Spleen (tissue), 11 donors: Measurements from ENCODE around the gene SLC8A2. TPM values are rescaled to one million over a fixed set of nuclear protein-coding genes. Genes with fewer than 3 reads are reported as not detected.
A peak's percentile ranks its signal among the peaks of the same experiment; 100 is the strongest.

Source experiments
- DNase-seq: peaks from one replicate; pipeline ENCODE4 v3.0.0-alpha.2; 2020
- H3K27ac ChIP-seq, 8 donors: fragments of 200-600 bp; sonication (generic) in 7 of 8; 1 replicate in 4 of 8; 2 replicates in 4 of 8; pipeline versions ENCODE4 v1.5.0 to v1.8.0; 2016 to 2021; ENCODE audit warnings: inconsistent platforms in 4 of 8, mild to moderate bottlenecking in 4 of 8, moderate library complexity in 1 of 8
- H3K27me3 ChIP-seq, 7 donors: fragments of 200-600 bp; sonication (generic) in 6 of 7; replicated peaks in 1 of 7; 1 replicate in 4 of 7; 2 replicates in 3 of 7; pipeline versions ENCODE4 v1.5.0 to v1.8.0; 2016 to 2021; ENCODE audit warnings: inconsistent platforms in 3 of 7, mild to moderate bottlenecking in 1 of 7
- H3K36me3 ChIP-seq, 6 donors: fragments of 200-600 bp; sonication (generic) in 5 of 6; 1 replicate in 4 of 6; 2 replicates in 2 of 6; pipeline versions ENCODE4 v1.5.0 to v1.8.0; 2016 to 2021; ENCODE audit warnings: inconsistent platforms in 2 of 6
- H3K4me1 ChIP-seq, 6 donors: fragments of 200-600 bp; sonication (generic) in 5 of 6; 1 replicate in 3 of 6; 2 replicates in 3 of 6; pipeline versions ENCODE4 v1.5.0 to v1.8.0; 2016 to 2021; ENCODE audit warnings: inconsistent platforms in 3 of 6
- H3K4me3 ChIP-seq, 8 donors: fragments of 200-600 bp; sonication (generic) in 7 of 8; 1 replicate in 4 of 8; 2 replicates in 4 of 8; pipeline versions ENCODE4 v1.5.0 to v1.8.0; 2016 to 2021; ENCODE audit warnings: inconsistent platforms in 4 of 8, mild to moderate bottlenecking in 4 of 8, moderate library complexity in 2 of 8
- H3K9me3 ChIP-seq, 8 donors: fragments of 200-600 bp; sonication (generic) in 7 of 8; 1 replicate in 4 of 8; 2 replicates in 4 of 8; pipeline versions ENCODE4 v1.5.0 to v1.8.0; 2016 to 2021; ENCODE audit warnings: inconsistent platforms in 4 of 8
- POLR2A ChIP-seq, 3 donors: fragments of 450-650 bp; IDR thresholded peaks; one replicate each; pipeline ENCODE4 v1.5.1; 2017; ENCODE audit warnings: antibody characterized with exemption in 3 of 3, mild to moderate bottlenecking in 1 of 3
- POLR2AphosphoS5 ChIP-seq, 3 donors: sonication (generic); formaldehyde crosslinking; IDR thresholded peaks; one replicate each; pipeline ENCODE4 v1.5.1; 2017; ENCODE audit warnings: antibody characterized with exemption in 3 of 3
- WGBS, 5 donors: extraction: QIAGEN DNeasy Blood & Tissue Kit in 3 of 5; methylation state at CpG; one replicate each; pipeline versions ENCODE4 v1.1.5 to v1.1.7; 2013 to 2018; 5-methylcytosine and 5-hydroxymethylcytosine counted together
- intact Hi-C: fragments of 100-400 bp; cut with DNase I; formaldehyde crosslinking; loops from one replicate; pipeline ENCODE4 v1.15.0; 2023; ENCODE audit warnings: low total_unique reads
- polyA plus RNA-seq, 3 donors: library from polyadenylated mRNA; stranded (reverse); fragments of 200-250 nt; gene quantifications; one replicate each; pipeline ENCODE4 v1.2.1, GENCODE V29; 2013
- total RNA-seq, 7 donors: library from RNA; depleted of rRNA in 3 of 7; stranded (reverse); fragments of >200 nt in 3 of 7; fragmentation: NEBNext Ultra II Directional in 4 of 7; extraction: Animal tissue kit (Norgen Biotek cat#: 25700) in 4 of 7; gene quantifications; one replicate each; pipeline versions ENCODE4 v1.1.0 to v1.2.1, GENCODE V29; 2016 to 2021
- TF ChIP-seq, protein P1 (sequence below), 11 experiments: fragments of 200-600 bp in 7 of 11; fragments of 450-650 bp in 4 of 11; sonication (generic) in 4 of 11; IDR thresholded peaks in 8 of 11; conservative IDR thresholded peaks in 3 of 11; 1 replicate in 7 of 11; 2 replicates in 4 of 11; pipeline versions ENCODE4 v1.4.0 to v1.8.0; 2016 to 2021; ENCODE audit warnings: antibody characterized with exemption in 11 of 11, inconsistent platforms in 4 of 11, mild to moderate bottlenecking in 1 of 11
- donor health status: healthy with polysubstance abuse.
- donor health status: DM: no; HTN: no; CAD: no; lungs with moderate emphysema.
- donor health status: DM: no; HTN: no; CAD: no.
- donor health status: Bipolar disorder and iron deficiency.
- donor health status: healthy.
- donor health status: DM: no; HTN: no; CAD: no.
- donor health status: DM: yes; HTN: yes; CAD: no.

The SLC8A2 gene
- total and polyA plus RNA-seq, 10 donors, result 0.02 to 0.19 TPM; not detected in 8

DNA sequence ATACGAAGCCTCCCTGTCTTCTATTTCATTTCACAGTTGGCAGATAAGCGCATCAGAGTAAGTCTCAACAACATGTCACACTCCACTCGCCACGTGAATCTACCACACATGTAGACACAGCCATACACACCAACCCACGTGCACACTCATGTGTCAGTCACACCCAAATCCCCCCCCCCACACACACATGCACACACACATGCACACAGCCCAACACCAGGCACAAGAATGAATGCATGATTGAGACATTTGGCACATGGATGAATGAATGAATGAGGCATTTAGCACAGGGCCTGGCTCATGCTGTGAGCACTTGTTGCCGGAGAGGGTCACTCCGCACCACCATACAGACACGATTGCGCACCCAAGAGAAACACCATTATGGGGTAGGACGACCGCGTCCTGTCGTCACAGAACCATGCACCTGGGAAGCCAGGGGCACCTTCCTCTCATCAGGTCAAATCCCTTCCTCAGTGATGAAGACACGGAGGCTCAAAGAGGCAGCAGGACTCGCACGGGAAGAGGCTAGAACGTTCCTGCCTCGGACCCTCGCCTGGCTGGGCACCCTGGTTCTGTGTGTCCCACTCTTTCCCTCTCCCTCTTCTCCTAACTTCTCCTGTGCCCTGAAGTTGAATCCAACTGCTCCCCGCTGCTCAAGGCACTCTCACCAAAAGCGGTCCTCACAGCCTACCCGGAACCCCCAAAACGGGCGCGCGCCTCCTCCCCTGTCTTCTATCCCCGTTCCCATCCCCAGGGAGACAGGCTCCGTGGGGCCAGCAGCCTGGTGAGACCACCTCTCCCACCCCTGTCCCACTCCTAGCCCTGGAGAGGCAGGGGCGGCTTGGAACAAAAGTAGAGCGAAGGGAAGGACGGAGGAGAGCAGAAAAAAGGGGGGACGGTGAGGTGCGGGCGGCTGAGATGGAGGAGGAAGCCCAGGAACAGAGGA, 53.7 kb downstream of the SLC8A2 start:
- peak overlapping the region in 4 of 8 donors; percentile 35 to 63 (median 37) for H3K4me3 ChIP-seq
- H3K4me1 ChIP-seq, result peaks cover 0 to 48% (median 14%) of the 10 kb centered on the region in 6 donors
- TF ChIP-seq, protein P1, sequence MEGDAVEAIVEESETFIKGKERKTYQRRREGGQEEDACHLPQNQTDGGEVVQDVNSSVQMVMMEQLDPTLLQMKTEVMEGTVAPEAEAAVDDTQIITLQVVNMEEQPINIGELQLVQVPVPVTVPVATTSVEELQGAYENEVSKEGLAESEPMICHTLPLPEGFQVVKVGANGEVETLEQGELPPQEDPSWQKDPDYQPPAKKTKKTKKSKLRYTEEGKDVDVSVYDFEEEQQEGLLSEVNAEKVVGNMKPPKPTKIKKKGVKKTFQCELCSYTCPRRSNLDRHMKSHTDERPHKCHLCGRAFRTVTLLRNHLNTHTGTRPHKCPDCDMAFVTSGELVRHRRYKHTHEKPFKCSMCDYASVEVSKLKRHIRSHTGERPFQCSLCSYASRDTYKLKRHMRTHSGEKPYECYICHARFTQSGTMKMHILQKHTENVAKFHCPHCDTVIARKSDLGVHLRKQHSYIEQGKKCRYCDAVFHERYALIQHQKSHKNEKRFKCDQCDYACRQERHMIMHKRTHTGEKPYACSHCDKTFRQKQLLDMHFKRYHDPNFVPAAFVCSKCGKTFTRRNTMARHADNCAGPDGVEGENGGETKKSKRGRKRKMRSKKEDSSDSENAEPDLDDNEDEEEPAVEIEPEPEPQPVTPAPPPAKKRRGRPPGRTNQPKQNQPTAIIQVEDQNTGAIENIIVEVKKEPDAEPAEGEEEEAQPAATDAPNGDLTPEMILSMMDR (IDR thresholded peaks at IDR 0.05 in 8 of 11, conservative IDR thresholded peaks at IDR 0.05 in 3 of 11), result no peak
- TF ChIP-seq POLR2A (IDR thresholded peaks at IDR 0.05) (no peak), POLR2AphosphoS5 (IDR thresholded peaks at IDR 0.05) (no peak)
- no peaks in the 10 kb centered on the region for H3K9me3 ChIP-seq
- 6 to 11% (median 7%) methylated on average over 32 to 34 of the region's 34 CpGs for WGBS, 5 donors
- peaks cover 4 to 100% (median 67%) of the 10 kb centered on the region in 7 donors for H3K27me3 ChIP-seq
- peaks cover 0 to 5% (median 0%) of the 10 kb centered on the region in 6 donors for H3K36me3 ChIP-seq
- H3K27ac ChIP-seq, result no peak overlapping the region
- intact Hi-C loops, result no loop called here
- no peak for DNase-seq

DNA sequence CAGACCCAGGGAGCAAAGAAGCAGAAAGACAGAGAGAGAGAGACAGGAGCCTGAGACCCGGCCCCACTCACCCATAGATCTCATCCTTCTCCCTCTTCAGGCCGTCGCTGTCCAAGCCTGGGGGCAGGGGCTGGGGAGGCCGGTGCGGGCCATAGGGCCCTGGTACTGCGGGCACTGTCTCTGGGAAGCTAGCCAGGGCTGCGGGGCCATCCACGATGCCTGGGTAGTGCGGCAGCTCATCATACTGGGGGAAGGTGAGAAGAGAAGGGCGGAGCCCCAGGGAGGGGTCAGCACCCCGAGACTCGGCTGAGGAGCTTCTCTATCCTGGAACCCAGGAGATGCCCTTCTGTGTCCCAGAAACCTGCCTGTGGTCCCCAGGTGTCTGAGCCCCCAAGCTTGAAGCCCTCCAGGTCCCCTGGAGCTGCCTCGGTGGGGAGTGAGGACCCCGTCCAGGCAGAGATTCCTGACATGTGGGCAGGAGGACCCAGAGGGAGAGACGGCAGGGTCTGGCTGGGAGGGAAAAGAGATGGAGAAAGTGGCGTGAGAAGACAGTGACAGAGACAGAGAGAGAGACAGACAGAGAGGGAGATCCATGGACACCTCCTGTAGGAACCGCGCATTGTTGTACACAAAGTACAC, 54.5 kb downstream of the SLC8A2 start:
- peaks cover 4 to 100% (median 60%) of the 10 kb centered on the region in 7 donors for H3K27me3 ChIP-seq
- H3K4me1 ChIP-seq, result peaks cover 0 to 48% (median 14%) of the 10 kb centered on the region in 6 donors
- 13 to 31% (median 21%) methylated on average over 15 to 18 of the region's 18 CpGs for WGBS, 5 donors
- H3K4me3 ChIP-seq, result no peak overlapping the region
- no peak overlapping the region for H3K27ac ChIP-seq
- H3K36me3 ChIP-seq, result peaks cover 0 to 5% (median 0%) of the 10 kb centered on the region in 6 donors
- DNase-seq, result no peak
- intact Hi-C loops, result no loop called here
- TF ChIP-seq POLR2AphosphoS5 (IDR thresholded peaks at IDR 0.05), result no peak
- TF ChIP-seq POLR2A (IDR thresholded peaks at IDR 0.05), result no peak
- TF ChIP-seq, protein P1 (IDR thresholded peaks at IDR 0.05 in 8 of 11, conservative IDR thresholded peaks at IDR 0.05 in 3 of 11), result no peak
- no peaks in the 10 kb centered on the region for H3K9me3 ChIP-seq

DNA sequence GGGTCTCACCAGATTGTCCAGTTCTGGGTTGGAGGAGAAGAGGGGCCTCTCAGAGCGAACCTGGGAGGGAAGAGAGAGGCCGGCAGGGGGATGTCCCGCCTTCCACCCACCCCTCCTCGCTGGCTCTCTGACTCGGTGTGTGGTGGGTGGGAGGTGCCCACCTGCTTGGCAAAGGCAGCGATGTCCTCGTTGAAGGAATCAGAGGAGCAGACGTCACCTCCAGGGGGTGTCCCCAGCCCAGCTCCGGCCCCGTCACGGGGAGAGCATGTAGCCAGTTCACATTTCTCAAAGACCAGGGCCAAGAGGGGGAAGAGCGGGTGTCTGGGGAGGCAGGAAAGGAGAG, 55.1 kb downstream of the SLC8A2 start:
- Histone ChIP-seq H3K36me3 (peaks cover 0 to 5% (median 0%) of the 10 kb centered on the region in 6 donors), H3K4me3 (no peak overlapping the region), H3K9me3 (no peaks in the 10 kb centered on the region), H3K27me3 (peaks cover 4 to 94% (median 54%) of the 10 kb centered on the region in 7 donors), H3K4me1 (peaks cover 0 to 42% (median 14%) of the 10 kb centered on the region in 6 donors), H3K27ac (no peak overlapping the region)
- TF ChIP-seq POLR2AphosphoS5 (IDR thresholded peaks at IDR 0.05) (no peak), POLR2A (IDR thresholded peaks at IDR 0.05) (no peak)
- TF ChIP-seq, protein P1 (IDR thresholded peaks at IDR 0.05 in 8 of 11, conservative IDR thresholded peaks at IDR 0.05 in 3 of 11), result no peak
- intact Hi-C loops, result no loop called here
- no peak for DNase-seq
- WGBS, 5 donors, result 30 to 54% (median 41%) methylated on average over 10 to 12 of the region's 12 CpGs
